ENCODE measurements around the gene GOLGA1. TPM values are rescaled to one million over a fixed set of nuclear protein-coding genes. Genes with fewer than 3 reads are reported as not detected.

The GOLGA1 gene
- total and polyA plus RNA-seq, 2 of the 13 experiments (the other 11 are each of a cell fraction or from before 2014, with no cell fraction given): 12.7 to 15.9 TPM

DNA sequence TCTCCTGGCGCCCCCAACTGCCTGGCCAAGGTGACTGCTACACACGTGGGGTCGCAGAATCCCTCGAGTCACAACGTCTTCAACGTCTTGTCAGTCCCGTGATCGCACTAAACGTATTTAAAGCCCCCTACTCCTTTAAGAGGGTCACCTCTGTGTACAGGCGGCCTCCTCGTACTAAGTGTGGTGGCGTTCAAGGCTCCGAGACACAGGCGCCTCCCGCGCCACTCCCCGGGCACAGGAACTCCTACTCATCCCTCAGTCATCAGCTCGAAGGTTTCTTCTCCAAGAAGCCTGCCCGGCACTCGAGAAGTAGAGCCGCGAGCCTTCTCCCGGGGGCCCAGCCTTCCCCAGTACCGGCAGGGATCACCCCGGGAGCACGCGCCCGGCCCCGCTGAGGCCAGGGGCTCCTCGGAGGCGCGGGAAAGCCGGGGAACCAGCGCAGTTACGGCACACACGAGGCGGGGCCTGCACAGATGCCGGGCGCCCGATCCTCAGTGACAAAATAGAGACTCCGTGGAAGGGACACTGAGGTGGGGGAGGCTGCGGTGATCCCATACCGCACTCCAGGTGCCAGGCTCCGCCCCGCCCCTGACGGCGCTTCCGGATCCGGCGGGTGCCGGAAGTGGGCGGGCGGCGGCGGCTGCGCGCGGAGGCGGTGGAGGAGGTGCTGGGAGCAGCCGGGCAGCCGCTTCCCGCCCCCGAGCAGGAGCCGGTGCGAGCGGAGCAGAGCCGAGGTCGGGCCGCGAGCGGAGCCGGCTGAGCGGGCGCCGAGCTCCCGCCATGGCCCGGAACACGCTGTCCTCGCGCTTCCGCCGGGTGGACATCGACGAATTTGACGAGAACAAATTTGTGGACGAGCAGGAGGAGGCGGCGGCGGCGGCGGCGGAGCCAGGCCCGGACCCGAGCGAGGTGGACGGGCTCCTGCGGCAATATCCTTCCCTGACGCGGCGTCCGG is 72.1 kb downstream of the GOLGA1 start (continued):
- TF ChIP-seq, protein P1, sequence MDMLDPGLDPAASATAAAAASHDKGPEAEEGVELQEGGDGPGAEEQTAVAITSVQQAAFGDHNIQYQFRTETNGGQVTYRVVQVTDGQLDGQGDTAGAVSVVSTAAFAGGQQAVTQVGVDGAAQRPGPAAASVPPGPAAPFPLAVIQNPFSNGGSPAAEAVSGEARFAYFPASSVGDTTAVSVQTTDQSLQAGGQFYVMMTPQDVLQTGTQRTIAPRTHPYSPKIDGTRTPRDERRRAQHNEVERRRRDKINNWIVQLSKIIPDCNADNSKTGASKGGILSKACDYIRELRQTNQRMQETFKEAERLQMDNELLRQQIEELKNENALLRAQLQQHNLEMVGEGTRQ (IDR thresholded peaks at IDR 0.05; ENCODE audit: low read depth, low read length): no peak
- TF ChIP-seq, protein P1 (CRISPR knock-in tag; IDR thresholded peaks at IDR 0.05; ENCODE audit: borderline replicate concordance): no peak
- TF ChIP-seq ATRX (CRISPR knock-in tag; IDR thresholded peaks at IDR 0.05; ENCODE audit: borderline replicate concordance) (no peak), FOXM1 (CRISPR knock-in tag; IDR thresholded peaks at IDR 0.05) (peak; percentile 30; the same call in 1 of the 2 replicates), CHD4 (IDR thresholded peaks at IDR 0.05; ENCODE audit: borderline replicate concordance, low read length) (no peak), ZNF414 (CRISPR knock-in tag; IDR thresholded peaks at IDR 0.05) (0 out of 2 replicates have a peak, but pooled peaks have one; percentile 70), HNRNPH1 (optimal IDR thresholded peaks at IDR 0.05; ENCODE audit: low read depth, low read length) (no peak), SRSF4 (IDR thresholded peaks at IDR 0.05; ENCODE audit: low read depth, low read length, poor library complexity, severe bottlenecking) (no peak), JUND (CRISPR knock-in tag; IDR thresholded peaks at IDR 0.05) (no peak), ZBTB38 (CRISPR knock-in tag; IDR thresholded peaks at IDR 0.05) (no peak; the same call in 1 of the 2 replicates), ZKSCAN8 (CRISPR knock-in tag; IDR thresholded peaks at IDR 0.05; ENCODE audit: borderline replicate concordance) (no peak), ZSCAN29 (CRISPR knock-in tag; conservative IDR thresholded peaks at IDR 0.05) (no peak), HIC2 (CRISPR knock-in tag; IDR thresholded peaks at IDR 0.05; ENCODE audit: low read depth) (no peak), ZNF350 (CRISPR knock-in tag; IDR thresholded peaks at IDR 0.05; ENCODE audit: borderline replicate concordance, low read depth) (peak; percentile 76), KLF9 (CRISPR knock-in tag; IDR thresholded peaks at IDR 0.05; ENCODE audit: low read depth) (peak; percentile 78; the same call in 1 of the 2 replicates), ZEB1 (IDR thresholded peaks at IDR 0.05; ENCODE audit: insufficient replicate concordance, low read depth) (no peak), ZBTB3 (CRISPR knock-in tag; IDR thresholded peaks at IDR 0.05; ENCODE audit: borderline replicate concordance, low read depth) (0 out of 2 replicates have a peak, but pooled peaks have one; percentile 28), ESRRA (CRISPR knock-in tag; IDR thresholded peaks at IDR 0.05; ENCODE audit: low read depth) (peak; percentile 19; the same call in 1 of the 2 replicates)
- TF ChIP-seq, protein P2, sequence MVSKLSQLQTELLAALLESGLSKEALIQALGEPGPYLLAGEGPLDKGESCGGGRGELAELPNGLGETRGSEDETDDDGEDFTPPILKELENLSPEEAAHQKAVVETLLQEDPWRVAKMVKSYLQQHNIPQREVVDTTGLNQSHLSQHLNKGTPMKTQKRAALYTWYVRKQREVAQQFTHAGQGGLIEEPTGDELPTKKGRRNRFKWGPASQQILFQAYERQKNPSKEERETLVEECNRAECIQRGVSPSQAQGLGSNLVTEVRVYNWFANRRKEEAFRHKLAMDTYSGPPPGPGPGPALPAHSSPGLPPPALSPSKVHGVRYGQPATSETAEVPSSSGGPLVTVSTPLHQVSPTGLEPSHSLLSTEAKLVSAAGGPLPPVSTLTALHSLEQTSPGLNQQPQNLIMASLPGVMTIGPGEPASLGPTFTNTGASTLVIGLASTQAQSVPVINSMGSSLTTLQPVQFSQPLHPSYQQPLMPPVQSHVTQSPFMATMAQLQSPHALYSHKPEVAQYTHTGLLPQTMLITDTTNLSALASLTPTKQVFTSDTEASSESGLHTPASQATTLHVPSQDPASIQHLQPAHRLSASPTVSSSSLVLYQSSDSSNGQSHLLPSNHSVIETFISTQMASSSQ (IDR thresholded peaks at IDR 0.05; ENCODE audit: low read depth): no peak
- TF ChIP-seq, protein P2 (CRISPR knock-in tag; IDR thresholded peaks at IDR 0.05; ENCODE audit: borderline replicate concordance): no peak

All from HepG2 (cell line).